ENCODE measurements around the gene INPP4A.

The INPP4A gene

DNA sequence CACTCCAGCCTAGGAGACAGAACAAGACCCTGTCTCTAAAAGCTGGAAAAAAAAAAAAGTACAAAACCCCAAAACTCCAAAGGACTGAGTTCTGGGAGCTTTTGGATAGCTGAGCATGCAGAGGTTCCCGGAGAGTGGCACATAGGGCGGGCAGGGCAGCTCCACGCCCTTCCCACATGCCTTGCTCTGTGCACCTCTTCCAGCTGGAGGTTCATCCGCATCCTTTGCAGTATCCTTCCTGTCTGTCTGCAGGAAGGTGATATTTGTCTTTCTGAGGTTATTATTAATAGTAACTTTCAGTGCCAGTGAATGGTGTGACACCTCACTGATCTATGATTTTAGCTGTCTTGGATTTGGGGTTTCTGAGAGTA lies 70.2 kb downstream of the INPP4A start:
- DNase-seq (ENCODE audit: low read depth), result no peak

DNA sequence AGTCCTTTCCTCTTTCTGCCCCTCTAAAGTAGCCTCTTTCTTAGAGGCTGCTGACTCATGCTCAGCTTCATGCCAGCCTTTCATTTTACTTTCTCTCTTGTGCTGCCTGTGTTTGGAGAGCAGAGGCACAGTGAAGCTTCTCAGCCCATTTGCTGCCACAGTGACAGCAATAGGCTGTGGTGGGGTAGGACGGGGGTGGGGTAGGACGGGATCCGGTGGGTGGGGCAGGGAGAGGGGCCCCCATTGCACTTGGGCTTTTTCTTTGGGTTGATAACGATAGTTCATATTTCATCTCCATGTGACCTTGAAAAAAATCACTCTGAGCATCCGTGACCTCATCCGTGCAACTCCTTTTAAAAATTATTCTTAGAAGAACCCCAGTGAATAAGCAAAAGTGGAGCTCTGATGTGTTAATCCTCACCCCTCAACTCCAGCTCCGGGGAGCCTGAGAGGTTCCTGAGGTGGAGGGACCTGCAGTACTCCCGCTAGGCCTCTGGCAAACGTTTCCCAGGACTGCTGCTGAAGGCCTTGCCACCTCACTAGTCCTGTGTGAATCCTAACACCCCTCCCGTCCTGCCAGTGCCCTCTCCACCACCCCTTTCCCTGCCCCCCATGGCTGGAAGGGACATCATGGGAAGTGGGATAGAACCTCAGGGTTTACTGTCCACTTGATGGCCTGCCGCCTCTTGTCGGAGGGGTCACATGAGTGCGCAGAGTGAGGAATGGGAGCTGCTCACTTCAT lies 70.8 kb downstream of the INPP4A start:
- DNase-seq (ENCODE audit: low read depth), result no peak

GRCh38 chr2:98516571-98516970 lies 71.9 kb downstream of the INPP4A start:
- no peak for DNase-seq (ENCODE audit: low read depth)

DNA sequence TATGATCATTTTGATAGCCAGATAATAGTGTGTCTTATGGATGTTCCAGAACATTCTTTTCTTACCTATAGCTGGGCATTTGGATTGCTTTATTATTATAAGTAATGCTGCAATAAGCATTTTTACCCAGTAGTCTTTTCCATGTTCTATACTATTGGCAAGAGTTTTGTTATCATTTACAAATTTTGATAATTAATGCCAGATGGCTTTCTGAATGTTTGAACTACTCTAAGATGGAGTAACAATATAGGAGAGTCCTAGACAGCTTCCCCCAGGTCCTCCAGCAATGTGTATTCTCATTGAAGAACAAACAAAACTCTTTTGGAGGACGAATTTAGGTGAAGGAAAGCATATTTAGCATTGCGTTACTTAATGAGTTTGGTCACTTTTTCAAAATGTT lies 73.0 kb downstream of the INPP4A start:
- DNase-seq (ENCODE audit: low read depth), result no peak

GRCh38 chr2:98518101-98518500 lies 73.4 kb downstream of the INPP4A start:
- peak; percentile 45 for DNase-seq (ENCODE audit: low read depth)

DNA sequence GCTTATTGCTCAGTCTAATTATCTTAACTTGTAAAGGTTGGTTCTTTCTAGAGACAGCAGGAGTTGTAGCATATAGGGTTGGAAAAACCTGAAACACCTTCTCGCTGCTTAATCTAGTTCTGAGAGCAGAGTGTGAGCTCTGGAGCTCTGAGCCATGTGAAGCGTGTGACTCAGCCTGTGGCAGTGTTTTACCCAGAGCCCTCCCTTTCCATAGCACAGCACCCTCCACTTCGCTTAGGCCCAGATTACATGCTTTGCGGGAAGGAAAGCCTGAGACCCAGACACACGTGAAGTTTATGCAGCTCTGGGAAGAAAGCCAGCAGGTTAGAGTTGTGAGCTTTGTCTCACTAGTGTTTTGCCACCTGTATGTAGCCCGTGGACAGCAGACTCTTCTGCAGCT lies 74.5 kb downstream of the INPP4A start:
- DNase-seq (ENCODE audit: low read depth), result no peak

DNA sequence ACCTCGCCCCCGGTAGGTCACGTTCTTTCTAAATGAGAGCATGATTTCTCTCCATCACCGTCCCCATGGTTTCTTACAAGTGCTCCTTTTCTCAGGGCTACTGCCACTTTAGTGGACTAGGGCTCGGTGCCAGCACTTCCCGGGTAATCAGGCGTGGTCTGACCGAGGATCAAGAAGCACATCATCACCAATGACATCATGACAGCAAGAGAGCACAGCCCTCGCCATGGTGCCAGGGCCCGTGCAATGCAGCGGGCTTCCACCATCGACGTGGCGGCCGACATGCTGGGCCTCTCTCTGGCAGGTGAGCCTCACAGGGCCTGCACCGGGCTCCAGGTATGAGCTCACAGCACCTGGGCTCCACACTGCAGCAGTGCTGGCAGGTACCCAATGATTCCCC lies 75.2 kb downstream of the INPP4A start:
- DNase-seq (ENCODE audit: low read depth), result no peak

DNA sequence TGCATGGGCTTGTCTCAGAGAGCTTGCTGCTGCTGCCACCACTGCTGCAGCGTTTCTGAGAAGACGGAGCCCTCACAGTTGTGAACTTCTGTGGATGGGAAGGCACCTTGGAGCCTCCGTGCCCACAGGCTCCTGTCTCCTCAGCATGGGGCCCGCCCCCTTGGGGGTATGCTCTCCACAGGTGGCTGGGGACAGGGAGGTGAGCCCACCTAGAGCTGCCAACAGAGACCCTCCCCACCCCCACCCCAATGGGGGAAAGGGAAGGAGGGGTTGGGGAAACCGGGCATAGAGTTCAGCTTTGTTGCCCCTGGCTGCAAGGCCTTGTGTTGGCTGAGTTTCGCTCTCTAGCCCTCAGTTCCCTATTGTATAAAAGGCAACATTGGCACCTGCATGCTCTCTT lies 76.1 kb downstream of the INPP4A start:
- no peak for DNase-seq (ENCODE audit: low read depth)

GRCh38 chr2:98521266-98521665 lies 76.6 kb downstream of the INPP4A start:
- no peak for DNase-seq (ENCODE audit: low read depth)

DNA sequence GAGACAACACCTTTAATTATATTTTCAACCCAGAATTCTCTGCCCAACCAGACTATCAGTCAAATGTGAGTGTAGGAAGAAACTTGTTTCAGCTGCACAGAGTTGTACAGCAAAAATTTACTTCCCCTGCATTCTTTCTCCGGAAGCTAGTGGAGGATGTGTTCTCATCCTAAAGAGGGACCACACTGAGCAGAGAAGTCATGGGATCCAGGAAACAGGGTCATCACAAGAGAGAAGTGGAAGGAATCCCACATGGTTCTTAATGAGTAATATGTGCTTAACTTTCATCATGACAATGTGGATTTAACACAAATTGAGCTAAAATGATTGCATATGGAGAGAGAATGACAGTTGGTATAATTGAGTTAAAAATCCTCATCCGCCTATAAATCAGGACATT lies 78.2 kb downstream of the INPP4A start:
- DNase-seq (ENCODE audit: low read depth), result no peak

GRCh38 chr2:98524168-98524567 lies 79.5 kb downstream of the INPP4A start:
- no peak for DNase-seq (ENCODE audit: low read depth)

- no peak for DNase-seq (ENCODE audit: low read depth)
These were observed 83.7 kb downstream of the INPP4A start for GRCh38 chr2:98528349-98528748.

DNA sequence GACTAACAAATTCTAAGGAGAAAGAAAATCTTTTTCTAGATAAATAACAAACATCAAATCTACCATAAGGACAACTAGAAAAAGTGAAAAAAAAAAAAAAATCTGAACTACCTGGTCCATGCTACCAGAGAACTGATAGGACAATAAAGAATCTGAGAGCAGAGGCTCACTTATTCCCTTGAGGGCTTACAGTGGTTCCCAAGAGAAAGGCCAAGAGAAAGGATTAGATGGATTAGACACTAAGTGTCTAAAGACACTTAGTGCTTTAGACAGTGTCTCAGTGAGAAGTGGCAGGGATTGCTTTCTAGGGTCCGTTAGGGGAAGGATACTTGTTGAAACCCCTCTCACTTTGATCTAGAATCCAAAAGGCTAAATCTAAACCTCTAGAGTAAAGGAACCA lies 85.5 kb downstream of the INPP4A start:
- DNase-seq (ENCODE audit: low read depth), result no peak

- DNase-seq (ENCODE audit: low read depth), result no peak
These were observed 88.1 kb downstream of the INPP4A start for GRCh38 chr2:98532756-98533155.

GRCh38 chr2:98533547-98533946 lies 88.9 kb downstream of the INPP4A start:
- no peak for DNase-seq (ENCODE audit: low read depth)

DNA sequence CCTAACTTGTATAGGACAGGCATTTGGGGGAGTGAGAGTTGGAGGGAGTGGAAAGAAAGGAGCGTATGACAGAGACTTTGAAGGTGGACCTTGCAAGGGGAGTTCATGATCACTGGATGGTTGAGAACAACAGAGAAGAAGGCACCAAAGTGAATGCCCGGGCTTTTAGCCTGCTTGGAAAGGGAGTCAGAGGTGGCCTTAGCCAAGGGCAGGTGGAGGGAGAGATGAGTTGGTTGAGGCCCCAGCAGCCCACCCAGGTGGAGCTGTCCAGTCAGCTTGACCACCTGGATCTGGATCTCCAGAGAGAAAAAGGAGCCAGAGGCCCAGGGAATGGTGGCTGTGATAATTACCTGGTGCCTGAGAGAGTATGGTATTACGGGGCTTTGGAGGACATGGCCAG lies 90.1 kb downstream of the INPP4A start:
- no peak for DNase-seq (ENCODE audit: low read depth)

- DNase-seq (ENCODE audit: low read depth), result no peak
These were observed 91.5 kb downstream of the INPP4A start for GRCh38 chr2:98535971-98536677.

GRCh38 chr2:98537390-98538126 lies 92.9 kb downstream of the INPP4A start:
- DNase-seq (ENCODE audit: low read depth), result no peak

DNA sequence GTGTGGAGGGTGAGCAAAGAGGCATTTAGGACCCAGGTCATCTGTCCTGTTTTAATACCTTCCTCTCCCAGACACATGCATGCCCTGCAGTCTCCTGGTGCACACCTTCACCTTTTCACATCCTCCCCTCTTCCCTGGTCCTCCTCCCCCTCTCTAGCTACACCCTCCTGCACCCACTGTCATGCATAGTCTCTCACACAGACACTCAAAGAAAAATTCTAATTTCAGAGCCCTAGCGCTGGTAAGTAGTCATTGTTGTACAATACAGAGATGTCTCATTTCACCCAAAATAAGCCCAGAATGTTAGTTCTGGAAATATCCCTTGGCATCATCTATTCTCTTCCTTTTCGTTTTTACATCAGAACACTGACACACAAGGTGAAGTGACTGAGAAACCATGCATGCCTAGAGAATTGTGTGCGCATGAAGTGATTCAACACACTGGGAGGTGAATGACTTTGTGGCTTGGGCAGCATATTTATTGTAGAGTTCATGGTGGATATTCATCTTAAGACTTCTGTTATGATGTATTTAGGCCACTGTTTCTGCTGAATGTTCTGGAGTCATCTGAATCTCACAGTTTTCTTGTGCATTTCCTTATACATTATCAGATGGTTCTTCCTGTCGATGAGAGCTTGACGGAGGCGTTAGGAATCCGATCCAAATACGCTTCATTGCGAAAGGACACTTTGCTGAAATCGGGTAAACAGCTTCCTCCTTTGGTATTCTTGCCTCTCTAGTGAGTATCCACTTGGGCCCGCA lies 93.8 kb downstream of the INPP4A start:
- no peak for DNase-seq (ENCODE audit: low read depth)

- DNase-seq (ENCODE audit: low read depth), result no peak
These were observed 94.5 kb downstream of the INPP4A start for GRCh38 chr2:98539056-98539735.

GRCh38 chr2:98540536-98540935 lies 95.9 kb downstream of the INPP4A start:
- DNase-seq (ENCODE audit: low read depth), result no peak

DNA sequence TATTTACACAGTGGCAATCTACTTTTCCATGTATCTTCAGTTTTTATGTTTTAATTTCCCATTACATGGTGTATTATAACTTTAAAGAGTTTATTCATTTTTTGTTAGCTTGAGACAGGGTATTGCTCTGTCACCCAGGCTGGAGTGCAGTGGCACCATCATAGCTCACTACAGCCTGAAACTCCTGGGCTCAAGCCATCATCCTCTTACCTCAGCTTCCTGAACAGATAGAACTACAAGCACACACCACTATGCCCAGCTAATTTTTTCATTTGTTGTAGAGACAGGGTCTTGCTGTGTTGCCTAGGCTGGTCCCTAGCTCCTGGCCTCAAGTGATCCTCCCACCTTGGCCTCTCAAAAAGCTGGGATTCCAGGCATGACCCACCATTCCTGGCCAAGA lies 96.8 kb downstream of the INPP4A start:
- no peak for DNase-seq (ENCODE audit: low read depth)
